Thyroid gland (tissue), 4 donors: Measurements from ENCODE around the gene CRYL1. TPM values are rescaled to one million over a fixed set of nuclear protein-coding genes. Genes with fewer than 3 reads are reported as not detected.

Experiments used
- DNase-seq, 2 donors: peaks; one replicate each; pipeline ENCODE4 v3.0.0-alpha.2; 2019
- H3K27ac ChIP-seq, 3 donors: fragments of 200-600 bp; sonication (generic); 1 replicate in 2 of 3; 2 replicates in 1 of 3; pipeline ENCODE4 v1.5.1; 2016 to 2019; ENCODE audit warnings: mild to moderate bottlenecking in 1 of 3, moderate library complexity in 1 of 3
- H3K27me3 ChIP-seq: fragments of 200-600 bp; sonication (generic); one replicate; pipeline ENCODE4 v1.5.1; 2019
- H3K36me3 ChIP-seq, 2 donors: fragments of 200-600 bp; sonication (generic); one replicate each; pipeline ENCODE4 v1.5.1; 2016 to 2019
- H3K4me1 ChIP-seq, 2 donors: fragments of 200-600 bp; sonication (generic); one replicate each; pipeline ENCODE4 v1.5.1; 2017 to 2019
- H3K4me3 ChIP-seq, 3 donors: fragments of 200-600 bp; sonication (generic); replicated peaks in 1 of 3; 1 replicate in 2 of 3; 2 replicates in 1 of 3; pipeline ENCODE4 v1.5.1; 2016; ENCODE audit warnings: mild to moderate bottlenecking in 1 of 3
- H3K9me3 ChIP-seq: fragments of 200-600 bp; sonication (generic); one replicate; pipeline ENCODE4 v1.5.1; 2017
- POLR2A ChIP-seq, 2 donors: fragments of 450-650 bp; IDR thresholded peaks; one replicate each; pipeline ENCODE4 v1.6.1; 2017; ENCODE audit warnings: antibody characterized with exemption in 2 of 2, mild to moderate bottlenecking in 2 of 2, moderate library complexity in 1 of 2
- WGBS, 2 donors: methylation state at CpG; one replicate each; pipeline ENCODE4 v1.1.5; 2017; 5-methylcytosine and 5-hydroxymethylcytosine counted together
- intact Hi-C: fragments of 100-400 bp; cut with DNase I; formaldehyde crosslinking; loops from one replicate; pipeline ENCODE4 v1.15.1; 2023
- total RNA-seq, 4 donors: library from RNA; depleted of rRNA; stranded (reverse); fragments of >200 nt; gene quantifications; one replicate each; pipeline ENCODE4 v1.2.3, GENCODE V29; 2016
- TF ChIP-seq, protein P1 (sequence below), 6 experiments: fragments of 200-600 bp in 3 of 6; fragments of 450-650 bp in 3 of 6; sonication (generic) in 3 of 6; IDR thresholded peaks; one replicate each; pipeline ENCODE4 v1.5.1; 2016 to 2019; ENCODE audit warnings: antibody characterized with exemption in 6 of 6, mild to moderate bottlenecking in 2 of 6, inconsistent platforms in 1 of 6, moderate library complexity in 1 of 6

Gene CRYL1
- total RNA-seq, 4 donors from 2014 or later: 33.1 to 53.8 (median 46.7) TPM

GRCh38 chr13:20442375-20442774, 83.3 kb downstream of the CRYL1 start:
- intact Hi-C loops: no loop called here
- H3K27me3 ChIP-seq: no peaks in the 10 kb centered on the region

GRCh38 chr13:20441879-20442278, 83.8 kb downstream of the CRYL1 start:
- Histone ChIP-seq H3K9me3 (no peaks in the 10 kb centered on the region), H3K4me3 (no peak overlapping the region), H3K36me3 (no peaks in the 10 kb centered on the region), H3K27ac (no peak overlapping the region), H3K27me3 (no peaks in the 10 kb centered on the region), H3K4me1 (no peaks in the 10 kb centered on the region)
- no peak for DNase-seq
- no peak for TF ChIP-seq POLR2A (IDR thresholded peaks at IDR 0.05)
- TF ChIP-seq, protein P1, sequence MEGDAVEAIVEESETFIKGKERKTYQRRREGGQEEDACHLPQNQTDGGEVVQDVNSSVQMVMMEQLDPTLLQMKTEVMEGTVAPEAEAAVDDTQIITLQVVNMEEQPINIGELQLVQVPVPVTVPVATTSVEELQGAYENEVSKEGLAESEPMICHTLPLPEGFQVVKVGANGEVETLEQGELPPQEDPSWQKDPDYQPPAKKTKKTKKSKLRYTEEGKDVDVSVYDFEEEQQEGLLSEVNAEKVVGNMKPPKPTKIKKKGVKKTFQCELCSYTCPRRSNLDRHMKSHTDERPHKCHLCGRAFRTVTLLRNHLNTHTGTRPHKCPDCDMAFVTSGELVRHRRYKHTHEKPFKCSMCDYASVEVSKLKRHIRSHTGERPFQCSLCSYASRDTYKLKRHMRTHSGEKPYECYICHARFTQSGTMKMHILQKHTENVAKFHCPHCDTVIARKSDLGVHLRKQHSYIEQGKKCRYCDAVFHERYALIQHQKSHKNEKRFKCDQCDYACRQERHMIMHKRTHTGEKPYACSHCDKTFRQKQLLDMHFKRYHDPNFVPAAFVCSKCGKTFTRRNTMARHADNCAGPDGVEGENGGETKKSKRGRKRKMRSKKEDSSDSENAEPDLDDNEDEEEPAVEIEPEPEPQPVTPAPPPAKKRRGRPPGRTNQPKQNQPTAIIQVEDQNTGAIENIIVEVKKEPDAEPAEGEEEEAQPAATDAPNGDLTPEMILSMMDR (IDR thresholded peaks at IDR 0.05): no peak
- WGBS, 2 donors: 88 to 89% methylated on average over 2 of the region's 2 CpGs
- intact Hi-C loops: no loop called here

More at GRCh38 chr13:20442375-20442774, 83.3 kb downstream of the CRYL1 start:
- no peak overlapping the region for H3K4me3 ChIP-seq
- DNase-seq: no peak
- H3K9me3 ChIP-seq: no peaks in the 10 kb centered on the region
- H3K36me3 ChIP-seq: no peaks in the 10 kb centered on the region
- H3K4me1 ChIP-seq: no peaks in the 10 kb centered on the region
- no peak for TF ChIP-seq POLR2A (IDR thresholded peaks at IDR 0.05)
- TF ChIP-seq, protein P1 (IDR thresholded peaks at IDR 0.05): no peak
- no peak overlapping the region for H3K27ac ChIP-seq

- no peak for DNase-seq
Measured at GRCh38 chr13:20441056-20441455, 84.6 kb downstream of the CRYL1 start.

DNA sequence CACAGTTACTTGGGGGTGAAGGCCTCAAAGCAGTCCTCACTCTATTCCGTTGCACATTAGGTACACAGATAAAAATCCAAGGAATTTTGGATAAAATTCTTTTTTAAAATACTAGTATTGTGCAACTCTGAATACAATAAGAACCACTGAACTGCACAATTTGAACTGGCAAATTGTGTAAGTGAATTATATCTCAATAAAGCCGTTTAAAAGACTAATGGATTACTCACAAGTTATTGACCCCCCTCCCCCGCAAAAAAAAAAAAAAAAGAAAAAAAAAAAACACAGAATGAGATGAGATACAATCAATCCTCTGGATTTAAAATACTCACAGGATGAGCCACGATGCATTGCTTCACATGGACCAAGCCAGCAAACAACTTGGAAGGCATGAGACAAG, 86.4 kb downstream of the CRYL1 start:
- H3K27ac ChIP-seq: no peak overlapping the region
- 87 to 92% methylated on average over 4 of the region's 4 CpGs for WGBS, 2 donors
- H3K4me1 ChIP-seq: no peaks in the 10 kb centered on the region

More at GRCh38 chr13:20441056-20441455, 84.6 kb downstream of the CRYL1 start:
- WGBS, 2 donors: 70 to 74% methylated on average over 5 of the region's 5 CpGs
- no peaks in the 10 kb centered on the region for H3K4me1 ChIP-seq
- TF ChIP-seq POLR2A (IDR thresholded peaks at IDR 0.05): no peak
- TF ChIP-seq, protein P1 (IDR thresholded peaks at IDR 0.05): no peak
- H3K9me3 ChIP-seq: no peaks in the 10 kb centered on the region
- no peaks in the 10 kb centered on the region for H3K36me3 ChIP-seq
- no peak overlapping the region for H3K27ac ChIP-seq
- intact Hi-C loops: no loop called here
- no peak overlapping the region for H3K4me3 ChIP-seq
- no peaks in the 10 kb centered on the region for H3K27me3 ChIP-seq

DNA sequence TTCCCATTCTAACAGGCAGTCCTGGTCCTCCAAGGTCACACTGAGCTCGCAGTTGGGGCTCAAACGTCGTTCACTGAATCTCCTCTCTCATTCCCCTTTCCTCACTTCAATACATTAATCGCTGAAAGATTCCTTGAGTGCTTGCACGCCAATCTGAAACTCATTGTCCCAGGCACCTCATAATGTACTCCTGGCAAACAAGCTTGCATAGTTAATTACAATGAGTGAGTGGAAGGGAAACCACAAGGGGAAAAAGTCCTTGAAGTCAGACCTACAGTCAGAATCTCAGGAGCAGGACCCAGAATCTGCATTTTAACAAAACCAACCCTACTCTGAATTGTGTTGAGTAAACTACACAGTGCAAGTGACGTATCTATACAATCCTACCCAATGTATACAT, 86.9 kb downstream of the CRYL1 start:
- H3K27me3 ChIP-seq: no peaks in the 10 kb centered on the region
- no peak overlapping the region for H3K4me3 ChIP-seq
- H3K36me3 ChIP-seq: no peaks in the 10 kb centered on the region
- H3K4me1 ChIP-seq: no peaks in the 10 kb centered on the region
- DNase-seq: no peak
- H3K9me3 ChIP-seq: no peaks in the 10 kb centered on the region
- TF ChIP-seq POLR2A (IDR thresholded peaks at IDR 0.05): no peak
- TF ChIP-seq, protein P1 (IDR thresholded peaks at IDR 0.05): no peak
- no peak overlapping the region for H3K27ac ChIP-seq
- WGBS, 2 donors: 92 to 94% methylated on average over 6 of the region's 6 CpGs
- intact Hi-C loops: no loop called here

More for the DNA sequence above, 86.4 kb downstream of the CRYL1 start:
- no peak for TF ChIP-seq POLR2A (IDR thresholded peaks at IDR 0.05)
- TF ChIP-seq, protein P1 (IDR thresholded peaks at IDR 0.05): no peak
- intact Hi-C loops: no loop called here
- no peaks in the 10 kb centered on the region for H3K9me3 ChIP-seq
- no peak overlapping the region for H3K4me3 ChIP-seq
- no peak for DNase-seq
- no peaks in the 10 kb centered on the region for H3K36me3 ChIP-seq
- H3K27me3 ChIP-seq: no peaks in the 10 kb centered on the region
